ENCODE data around the gene HEMGN. TPM values are rescaled to one million over a fixed set of nuclear protein-coding genes. Genes with fewer than 3 reads are reported as not detected.

Gene HEMGN
- total RNA-seq, 1 donor from 2014 or later: not detected

GRCh38 chr9:97908705-97909104 lies 29.3 kb downstream of the HEMGN start:
- intact Hi-C loops (cut with DNase I): no loop called here
- no peak for ATAC-seq (ENCODE audit: poor library complexity)
- DNase-seq: no peak

GRCh38 chr9:97907632-97908031 lies 30.3 kb downstream of the HEMGN start:
- DNase-seq: no peak
- intact Hi-C loops (cut with DNase I): no loop called here
- ATAC-seq (ENCODE audit: poor library complexity): no peak

GRCh38 chr9:97907046-97907445 lies 30.9 kb downstream of the HEMGN start:
- DNase-seq: no peak
- no peak for ATAC-seq (ENCODE audit: poor library complexity)

GRCh38 chr9:97906236-97906831 lies 31.6 kb downstream of the HEMGN start:
- ATAC-seq (ENCODE audit: poor library complexity): peak; percentile 76
- DNase-seq: peak; percentile 74
- intact Hi-C loops (cut with DNase I): no loop called here

More at GRCh38 chr9:97907046-97907445, 30.9 kb downstream of the HEMGN start:
- intact Hi-C loops (cut with DNase I): no loop called here

DNA sequence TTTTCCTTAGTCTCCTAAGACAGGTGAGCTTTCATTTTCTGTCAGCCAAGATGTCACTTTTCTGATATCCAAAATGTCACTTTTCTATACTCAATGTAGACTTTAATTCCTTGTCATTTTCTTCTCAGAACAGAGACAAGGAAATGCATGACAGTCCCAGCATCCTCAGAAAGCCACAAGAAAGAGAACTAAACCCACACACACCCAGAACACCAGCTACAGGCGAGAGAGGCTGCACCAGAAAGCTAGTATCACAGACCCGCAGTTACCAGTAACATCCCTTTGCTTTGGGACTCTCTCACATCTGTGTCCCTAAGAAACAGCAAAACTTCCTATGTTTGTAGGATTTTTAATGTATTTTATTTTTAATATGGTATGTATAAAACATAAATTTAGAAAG lies 32.7 kb downstream of the HEMGN start:
- no peak for DNase-seq
- intact Hi-C loops (cut with DNase I): no loop called here
- no peak for ATAC-seq (ENCODE audit: poor library complexity)

DNA sequence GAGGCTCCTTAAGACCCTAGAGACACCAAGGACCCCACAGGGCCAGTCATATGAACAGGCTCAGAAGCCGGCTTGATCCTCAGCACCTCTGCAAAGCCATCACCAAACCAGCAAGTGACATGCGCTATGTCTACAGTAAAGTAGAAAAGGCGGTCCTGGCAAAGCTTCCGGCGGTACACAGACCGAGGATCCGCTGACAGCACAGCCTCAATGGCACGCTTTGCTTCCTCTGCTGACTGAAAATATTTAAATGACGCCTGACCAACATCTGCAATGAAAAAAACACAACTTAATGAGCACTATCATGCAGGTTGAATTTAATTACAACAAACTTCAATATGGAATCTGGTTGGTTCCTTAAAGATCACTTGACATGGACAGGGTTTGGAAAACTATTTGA lies 33.2 kb downstream of the HEMGN start:
- no peak for DNase-seq
- intact Hi-C loops (cut with DNase I): no loop called here
- no peak for ATAC-seq (ENCODE audit: poor library complexity)

DNA sequence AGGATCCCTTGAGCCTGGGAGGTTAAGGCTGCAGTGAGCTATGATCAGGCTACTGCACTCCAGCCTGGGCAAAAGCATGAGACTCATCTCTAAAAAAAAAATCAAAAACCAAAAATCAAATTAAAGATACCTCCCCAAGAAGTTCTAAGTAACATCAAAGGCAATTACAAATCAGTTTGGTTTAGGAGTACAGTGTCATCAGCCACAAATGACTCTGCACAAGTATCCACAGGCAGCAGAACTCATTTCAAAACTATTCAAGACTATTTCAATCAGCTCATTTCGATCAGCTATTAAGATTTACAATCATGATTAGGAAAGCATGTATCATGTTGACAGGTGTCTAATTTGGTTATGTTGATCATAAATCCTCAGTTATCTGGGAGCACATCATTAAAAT lies 34.8 kb downstream of the HEMGN start:
- ATAC-seq (ENCODE audit: poor library complexity) (no peak), DNase-seq (no peak)
- intact Hi-C loops (cut with DNase I): no loop called here

GRCh38 chr9:97900738-97901565 lies 37.0 kb downstream of the HEMGN start:
- intact Hi-C loops (cut with DNase I): loop anchor here (2.0 kb wide), 1 partner anchor 188 kb away; no protein-coding TSS in a partner anchor
- ATAC-seq (ENCODE audit: poor library complexity): peak; percentile 74

DNA sequence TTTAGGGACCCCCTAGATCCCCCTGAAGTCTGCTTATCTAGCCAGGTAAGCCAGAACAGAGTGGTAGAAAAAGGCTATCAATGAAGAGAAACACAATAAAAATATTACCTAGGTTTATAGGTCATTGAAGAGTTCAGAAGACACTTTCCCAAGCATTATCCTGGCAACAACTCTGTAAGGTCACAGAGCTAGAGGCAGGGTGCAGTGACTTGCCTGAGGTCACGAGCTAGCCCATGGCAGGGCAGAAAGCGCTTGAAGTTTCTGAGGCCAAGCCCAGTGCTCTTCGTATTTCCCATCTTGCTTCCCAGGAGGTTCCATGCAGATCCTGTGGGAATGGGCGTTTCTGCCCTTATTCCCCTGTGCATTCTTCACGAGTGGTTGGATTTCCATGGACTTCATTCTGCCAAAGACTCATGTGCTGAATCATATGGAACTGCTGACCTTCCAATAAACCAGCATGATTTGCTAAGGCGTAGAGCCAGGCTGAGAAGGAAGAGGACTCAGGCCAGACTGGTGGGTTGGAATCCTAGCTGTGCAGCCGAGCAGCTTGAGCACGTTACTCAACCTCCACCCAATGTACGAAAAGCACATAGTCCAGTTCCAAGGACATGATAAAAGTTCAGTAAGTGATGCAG lies 37.8 kb downstream of the HEMGN start:
- no peak for ATAC-seq (ENCODE audit: poor library complexity)
- intact Hi-C loops (cut with DNase I): loop anchor here (2.0 kb wide), 1 partner anchor 187 kb away; no protein-coding TSS in a partner anchor
- no peak for DNase-seq

More at GRCh38 chr9:97900738-97901565, 37.0 kb downstream of the HEMGN start:
- no peak for DNase-seq

- intact Hi-C loops (cut with DNase I): no loop called here
- ATAC-seq (ENCODE audit: poor library complexity) (no peak), DNase-seq (no peak)
Measured at GRCh38 chr9:97895695-97896332, 42.2 kb downstream of the HEMGN start.

DNA sequence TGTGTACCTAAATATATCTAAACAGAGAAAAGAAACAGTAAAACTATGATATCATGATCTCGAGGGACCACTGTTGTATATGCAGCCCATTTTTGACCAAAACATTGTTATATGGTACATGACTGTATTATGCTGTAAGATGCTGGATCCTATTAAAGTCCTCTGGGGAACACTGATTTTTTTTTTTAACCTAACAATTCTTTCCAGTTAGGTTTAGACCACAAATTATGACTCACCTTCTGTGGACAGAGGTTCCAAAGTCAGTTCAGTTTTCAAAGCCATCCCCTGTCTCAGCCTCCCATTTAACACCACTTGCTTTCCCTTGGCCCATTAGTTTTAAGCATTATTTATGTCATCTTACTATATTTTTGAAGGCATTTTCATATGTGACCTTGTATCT lies 42.8 kb downstream of the HEMGN start:
- ATAC-seq (ENCODE audit: poor library complexity) (no peak), DNase-seq (no peak)
- intact Hi-C loops (cut with DNase I): no loop called here

- intact Hi-C loops (cut with DNase I): no loop called here
- ATAC-seq (ENCODE audit: poor library complexity) (no peak), DNase-seq (no peak)
Measured at GRCh38 chr9:97892421-97892820, 45.6 kb downstream of the HEMGN start.

DNA sequence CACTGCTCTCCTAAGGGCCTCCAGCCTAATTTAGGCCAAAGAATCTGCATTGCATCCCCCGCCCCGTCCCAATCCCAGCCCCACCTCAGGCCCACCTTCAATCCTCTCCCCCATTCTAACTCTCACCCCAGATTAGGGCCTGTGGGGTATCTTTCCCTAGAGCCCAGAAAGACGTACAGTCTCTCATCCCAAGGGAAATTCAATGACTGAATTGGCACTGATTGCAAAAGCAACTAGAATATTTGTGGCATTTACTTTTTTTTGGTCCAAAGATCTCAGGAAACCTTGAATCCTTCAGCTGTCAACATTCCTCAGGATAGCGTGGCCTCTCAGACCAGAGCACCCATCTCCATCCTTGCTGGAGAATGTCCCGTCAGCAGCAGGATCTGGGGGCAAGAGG lies 46.2 kb downstream of the HEMGN start:
- no peak for ATAC-seq (ENCODE audit: poor library complexity)
- intact Hi-C loops (cut with DNase I): no loop called here

DNA sequence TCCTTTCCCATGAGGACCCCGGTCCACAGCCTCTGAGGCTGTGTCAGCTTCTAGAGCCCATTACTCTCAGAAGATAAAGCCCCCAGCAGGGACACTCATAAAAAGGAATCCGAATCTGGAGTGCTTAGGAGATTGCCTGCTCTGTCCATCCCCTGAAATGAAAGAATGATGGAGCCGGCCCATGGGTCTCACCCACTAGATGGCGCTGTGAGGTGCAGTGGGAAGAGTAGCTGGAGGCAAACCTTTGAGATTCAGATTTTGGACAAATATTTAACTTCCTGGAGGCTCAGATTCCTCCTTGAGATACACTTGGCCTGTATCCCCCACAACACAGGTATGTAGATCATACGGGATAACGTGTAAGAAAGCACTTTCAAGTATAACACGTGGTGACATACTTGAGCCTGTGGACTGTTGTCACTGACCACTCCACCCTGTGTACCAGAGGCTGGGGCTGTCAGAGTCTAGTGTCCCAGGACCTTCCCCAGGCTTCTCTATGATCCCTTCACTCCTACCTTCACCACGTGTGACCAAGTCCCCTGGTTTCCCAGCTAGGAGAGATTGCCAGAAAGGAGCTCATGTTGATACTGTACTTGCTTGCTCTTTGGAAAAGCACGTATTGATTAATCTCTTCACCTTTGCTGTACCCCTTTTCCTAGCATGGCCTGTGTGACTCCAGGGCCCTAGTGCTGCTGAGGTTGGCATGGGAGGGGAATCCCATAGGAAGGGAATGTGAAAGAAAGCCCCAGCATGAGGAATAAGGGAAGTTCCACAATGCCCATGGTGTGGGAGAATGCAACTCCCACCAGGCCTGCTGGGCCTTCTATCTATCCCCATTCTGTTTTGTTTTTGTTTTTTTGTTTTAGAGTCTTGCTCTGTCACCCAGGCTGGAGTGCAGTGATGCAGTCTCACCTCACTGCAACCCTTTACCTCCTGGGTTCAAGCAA lies 47.8 kb downstream of the HEMGN start:
- intact Hi-C loops (cut with DNase I): no loop called here
- ATAC-seq (ENCODE audit: poor library complexity) (no peak), DNase-seq (peak; percentile 53)

More for the DNA sequence above, 46.2 kb downstream of the HEMGN start:
- DNase-seq: no peak

DNA sequence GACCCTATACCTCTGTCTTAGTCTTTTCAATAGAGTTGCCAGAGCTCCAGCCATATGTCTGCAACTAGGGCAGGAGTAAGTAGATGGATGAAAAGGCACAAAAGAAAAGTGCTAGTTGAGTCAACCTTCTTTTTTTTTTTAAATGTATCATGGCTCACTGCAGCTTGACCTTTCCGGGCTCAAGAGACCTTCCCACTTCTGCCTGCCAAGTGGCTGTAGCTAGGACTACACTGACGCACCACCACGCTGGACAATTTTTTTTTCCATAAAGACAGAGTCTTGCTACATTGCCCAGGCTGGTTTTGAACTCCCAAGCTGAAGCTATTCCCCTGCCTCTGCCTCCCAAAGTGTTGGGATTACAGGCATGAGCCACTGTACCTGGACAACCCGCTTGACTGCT lies 57.6 kb downstream of the HEMGN start:
- no peak for ATAC-seq (ENCODE audit: poor library complexity)
- intact Hi-C loops (cut with DNase I): no loop called here
- DNase-seq: no peak

All from Right ventricle myocardium superior (tissue), 1 donor.